T follicular helper cell (primary cell): ENCODE data around the gene CDH4.
A peak's percentile ranks its signal among the peaks of the same experiment; 100 is the strongest.
"Not testable (repeated sequence)": the region's sequence is repeated elsewhere in the genome, so short reads cannot be mapped to it uniquely, and the experiment has no call there.

Experiments used
- DNase-seq: peaks from one replicate; pipeline ENCODE4 v3.0.0-alpha.2; 2020; ENCODE audit warnings: low read depth

Gene CDH4

GRCh38 chr20:61253640-61254511 is 1.8 kb downstream of the CDH4 start:
- DNase-seq: no peak

GRCh38 chr20:61254881-61255626 is 3.0 kb downstream of the CDH4 start:
- no peak for DNase-seq

GRCh38 chr20:61256365-61256764 is 4.3 kb downstream of the CDH4 start:
- no peak for DNase-seq

GRCh38 chr20:61256824-61257223 is 4.8 kb downstream of the CDH4 start:
- DNase-seq: no peak

GRCh38 chr20:61257611-61258010 is 5.5 kb downstream of the CDH4 start:
- DNase-seq: no peak

- no peak for DNase-seq
Measured at GRCh38 chr20:61259741-61260140, 7.7 kb downstream of the CDH4 start.

- no peak for DNase-seq
Measured at GRCh38 chr20:61260905-61261304, 8.8 kb downstream of the CDH4 start.

GRCh38 chr20:61262036-61262435 is 10.0 kb downstream of the CDH4 start:
- no peak for DNase-seq

GRCh38 chr20:61262514-61262913 is 10.5 kb downstream of the CDH4 start:
- DNase-seq: no peak

GRCh38 chr20:61263084-61263695 is 11.1 kb downstream of the CDH4 start:
- peak; percentile 4 for DNase-seq

GRCh38 chr20:61263938-61264337 is 11.9 kb downstream of the CDH4 start:
- DNase-seq: no peak

GRCh38 chr20:61267241-61267640 is 15.2 kb downstream of the CDH4 start:
- no peak for DNase-seq

GRCh38 chr20:61268024-61268423 is 16.0 kb downstream of the CDH4 start:
- no peak for DNase-seq

GRCh38 chr20:61271312-61272231 is 19.5 kb downstream of the CDH4 start:
- no peak for DNase-seq

- DNase-seq: not testable (repeated sequence)
Measured at GRCh38 chr20:61273024-61273423, 21.0 kb downstream of the CDH4 start.

- DNase-seq: not testable (repeated sequence)
Measured at GRCh38 chr20:61273666-61274065, 21.6 kb downstream of the CDH4 start.

- DNase-seq: no peak
Measured at GRCh38 chr20:61274326-61274725, 22.3 kb downstream of the CDH4 start.

- DNase-seq: no peak
Measured at GRCh38 chr20:61278296-61278695, 26.2 kb downstream of the CDH4 start.

GRCh38 chr20:61279621-61280150 is 27.6 kb downstream of the CDH4 start:
- DNase-seq: no peak

GRCh38 chr20:61280217-61280980 is 28.3 kb downstream of the CDH4 start:
- no peak for DNase-seq
